ENCODE data around the gene DTNB. TPM values are rescaled to one million over a fixed set of nuclear protein-coding genes. Genes with fewer than 3 reads are reported as not detected.

The DTNB gene
- total RNA-seq, 1 experiment from 2014 or later, result 51.9 TPM

- CTCF ChIA-PET, result no interaction called here
- no peak for DNase-seq
Measured at GRCh38 chr2:25358836-25359235, 314.5 kb downstream of the DTNB start.

GRCh38 chr2:25358249-25358815 is 315.0 kb downstream of the DTNB start:
- Histone ChIP-seq H3K9me2 (ENCODE audit: insufficient read depth) (no peaks in the 10 kb centered on the region), H3K4me1 (replicated peaks; ENCODE audit: insufficient read depth) (0 out of 2 replicates have a peak, but pooled peaks cover 7% of the 10 kb centered on the region), H3K36me3 (ENCODE audit: low read depth) (no peaks in the 10 kb centered on the region), H3K27ac (no peak overlapping the region), H3K79me2 (ENCODE audit: low read depth) (no peaks in the 10 kb centered on the region), H4K20me1 (ENCODE audit: insufficient read depth) (no peaks in the 10 kb centered on the region), H2AFZ (no peak overlapping the region), H3K27me3 (ENCODE audit: insufficient read depth, low read depth) (no peaks in the 10 kb centered on the region), H3K4me2 (no peak overlapping the region), H3F3A (ENCODE audit: insufficient read depth, low read depth) (0 out of 2 replicates have a peak, but pooled peaks cover 5% of the 10 kb centered on the region), H3K9me3 (ENCODE audit: insufficient read depth, low read depth) (no peaks in the 10 kb centered on the region), H3K4me3 (no peak overlapping the region)
- CTCF ChIA-PET, result no interaction called here
- intact Hi-C loops (cut with micrococcal nuclease; ENCODE audit: unreplicated experiment), result no loop called here
- TF ChIP-seq CTCF (conservative IDR thresholded peaks at IDR 0.05) (no peak), EZH2 (IDR thresholded peaks at IDR 0.05; ENCODE audit: low read depth) (no peak)
- POLR2A ChIA-PET (ENCODE audit: unreplicated experiment), result no interaction called here
- BruUV-seq (replicated peaks), result no TSS peak
- DNase-seq, result no peak

More at GRCh38 chr2:25358836-25359235, 314.5 kb downstream of the DTNB start:
- no TSS peak for BruUV-seq (replicated peaks)
- no peak overlapping the region for H3K4me2 ChIP-seq
- 0 out of 2 replicates have a peak, but pooled peaks cover 5% of the 10 kb centered on the region for H3F3A ChIP-seq (ENCODE audit: insufficient read depth, low read depth)
- no peak overlapping the region for H3K4me3 ChIP-seq
- H3K27me3 ChIP-seq (ENCODE audit: insufficient read depth, low read depth), result no peaks in the 10 kb centered on the region
- 0 out of 2 replicates have a peak, but pooled peaks cover 7% of the 10 kb centered on the region for H3K4me1 ChIP-seq (replicated peaks; ENCODE audit: insufficient read depth)
- H3K27ac ChIP-seq, result no peak overlapping the region
- POLR2A ChIA-PET (ENCODE audit: unreplicated experiment), result no interaction called here
- no peaks in the 10 kb centered on the region for H4K20me1 ChIP-seq (ENCODE audit: insufficient read depth)
- no peaks in the 10 kb centered on the region for H3K36me3 ChIP-seq (ENCODE audit: low read depth)
- intact Hi-C loops (cut with micrococcal nuclease; ENCODE audit: unreplicated experiment), result no loop called here
- no peaks in the 10 kb centered on the region for H3K9me3 ChIP-seq (ENCODE audit: insufficient read depth, low read depth)
- H2AFZ ChIP-seq, result no peak overlapping the region
- H3K79me2 ChIP-seq (ENCODE audit: low read depth), result no peaks in the 10 kb centered on the region
- TF ChIP-seq CTCF (conservative IDR thresholded peaks at IDR 0.05) (no peak), EZH2 (IDR thresholded peaks at IDR 0.05; ENCODE audit: low read depth) (no peak)
- H3K9me2 ChIP-seq (ENCODE audit: insufficient read depth), result no peaks in the 10 kb centered on the region

GRCh38 chr2:25356088-25356487 is 317.3 kb downstream of the DTNB start:
- Histone ChIP-seq H3F3A (ENCODE audit: insufficient read depth, low read depth) (no peaks in the 10 kb centered on the region), H3K27ac (no peak overlapping the region), H3K79me2 (ENCODE audit: low read depth) (no peaks in the 10 kb centered on the region), H3K9me3 (ENCODE audit: insufficient read depth, low read depth) (no peaks in the 10 kb centered on the region), H4K20me1 (ENCODE audit: insufficient read depth) (no peaks in the 10 kb centered on the region), H3K4me1 (replicated peaks; ENCODE audit: insufficient read depth) (no peaks in the 10 kb centered on the region), H2AFZ (no peak overlapping the region), H3K4me2 (no peak overlapping the region), H3K27me3 (ENCODE audit: insufficient read depth, low read depth) (no peaks in the 10 kb centered on the region), H3K36me3 (ENCODE audit: low read depth) (no peaks in the 10 kb centered on the region), H3K4me3 (no peak overlapping the region), H3K9me2 (ENCODE audit: insufficient read depth) (no peaks in the 10 kb centered on the region)
- intact Hi-C loops (cut with micrococcal nuclease; ENCODE audit: unreplicated experiment), result no loop called here
- no peak for DNase-seq
- BruUV-seq (replicated peaks), result no TSS peak
- TF ChIP-seq EZH2 (IDR thresholded peaks at IDR 0.05; ENCODE audit: low read depth), result no peak
- no peak for TF ChIP-seq CTCF (conservative IDR thresholded peaks at IDR 0.05)
- CTCF ChIA-PET, result no interaction called here
- POLR2A ChIA-PET (ENCODE audit: unreplicated experiment), result no interaction called here

Measured in PC-9 (cell line).